Panc1 (cell line): Measurements from ENCODE around the gene TMSB10. TPM values are rescaled to one million over a fixed set of nuclear protein-coding genes. Genes with fewer than 3 reads are reported as not detected.

Experiments used
- ATAC-seq: fragments of 200-7000 bp; cut with Tn5 transposase; 2 replicates; pipeline ENCODE4 v1.9.1; 2020; ENCODE audit warnings: mild to moderate bottlenecking, moderate library complexity
- BruUV-seq: library from RNA; stranded (reverse); fragments of 400-500 nt; replicated peaks from 2 replicates; lab custom pipeline; 2021; lab: Mats Ljungman, UMichigan
- CTCF ChIA-PET: fragments of 300-600 bp; sonication (Branson Sonifier 250); formaldehyde crosslinking; loops from one replicate; lab custom pipeline; 2022; ENCODE audit warnings: antibody characterized with exemption; lab: Charles Lee
- POLR2A ChIA-PET: fragments of 300-600 bp; sonication (Branson Sonifier 250); formaldehyde crosslinking; loops from one replicate; lab custom pipeline; 2022; ENCODE audit warnings: antibody characterized with exemption; lab: Charles Lee
- DNase-seq: peaks from one replicate; pipeline ENCODE4 v3.0.0-alpha.2; 2010; ENCODE audit warnings: low read depth, low spot score
- H3K27ac ChIP-seq: 2 replicates; pipeline ENCODE4 v1.5.1; 2011; ENCODE audit warnings: mild to moderate bottlenecking, low read length, inconsistent platforms
- H3K27me3 ChIP-seq: fragments of 200-500 bp; sonication (Bioruptor generic); 2 replicates; pipeline ENCODE4 v1.6.0; 2014; ENCODE audit warnings: low read length, inconsistent platforms; ENCODE audit not compliant: control insufficient read depth, insufficient read depth
- H3K36me3 ChIP-seq: fragments of 200-500 bp; sonication (Bioruptor generic); 2 replicates; pipeline ENCODE4 v1.5.1; 2014; ENCODE audit warnings: inconsistent platforms, mild to moderate bottlenecking, low read length, moderate library complexity; ENCODE audit not compliant: control insufficient read depth, insufficient read depth
- H3K4me1 ChIP-seq: 2 replicates; pipeline ENCODE4 v1.5.1; 2011; ENCODE audit warnings: inconsistent platforms, mild to moderate bottlenecking, low read length, moderate library complexity; ENCODE audit not compliant: control insufficient read depth, insufficient read depth
- H3K4me3 ChIP-seq, 2 experiments: 2 replicates each; pipeline ENCODE4 v1.5.1; 2011 to 2012; ENCODE audit warnings: low read depth in 2 of 2, low read length in 2 of 2, mild to moderate bottlenecking in 2 of 2, inconsistent platforms in 1 of 2, moderate library complexity in 1 of 2
- H3K9me3 ChIP-seq: fragments of 200-500 bp; sonication (Bioruptor generic); 2 replicates; pipeline ENCODE4 v1.5.1; 2014; ENCODE audit warnings: low read depth, mild to moderate bottlenecking, inconsistent platforms, low read length, moderate library complexity; ENCODE audit not compliant: control insufficient read depth, insufficient read depth
- CTCF ChIP-seq: fragments of 450-650 bp; IDR thresholded peaks from 2 replicates; pipeline ENCODE4 v1.5.1; 2017; ENCODE audit warnings: mild to moderate bottlenecking
- POLR2AphosphoS5 ChIP-seq: IDR thresholded peaks from 2 replicates; pipeline ENCODE4 v1.6.1; 2012; ENCODE audit warnings: mild to moderate bottlenecking, low read depth, low read length, moderate library complexity
- REST ChIP-seq, 2 experiments: IDR thresholded peaks; 2 replicates each; pipeline ENCODE4 v1.6.1; 2011 to 2012; ENCODE audit warnings: low read depth in 2 of 2, control low read depth in 1 of 2, low read length in 1 of 2, mild to moderate bottlenecking in 1 of 2, moderate library complexity in 1 of 2; ENCODE audit not compliant: insufficient read depth in 1 of 2
- SIN3A ChIP-seq: IDR thresholded peaks from 2 replicates; pipeline ENCODE4 v1.6.1; 2012; ENCODE audit warnings: low read depth, mild to moderate bottlenecking, low read length, moderate library complexity, borderline replicate concordance; ENCODE audit not compliant: insufficient read depth
- TCF7L2 ChIP-seq: IDR thresholded peaks from 2 replicates; pipeline ENCODE4 v1.6.1; 2011; ENCODE audit warnings: mild to moderate bottlenecking, low read depth, low read length, inconsistent platforms
- in situ Hi-C: cut with HindIII; loops from 2 replicates; pipeline ENCODE4 v1.10.0; 2016; ENCODE audit warnings: low sequenced_read_pairs, low pct_unique_long_range_greater_than_20kb
- intact Hi-C: fragments of 100-400 bp; cut with micrococcal nuclease; formaldehyde crosslinking; loops from one replicate; pipeline ENCODE4 v1.10.0; 2022; ENCODE audit not compliant: unreplicated experiment
- total RNA-seq: library from RNA; stranded (reverse); gene quantifications from one replicate; pipeline ENCODE4 v1.2.1, GENCODE V29; 2021; ENCODE audit not compliant: unreplicated experiment

The TMSB10 gene
- total RNA-seq, 1 experiment from 2014 or later: 1,916 TPM

GRCh38 chr2:84882775-84883550 is 22.5 kb upstream of the TMSB10 start:
- intact Hi-C loops (loop anchor here (5.0 kb wide), 1 partner anchor 386 kb away; no protein-coding TSS in a partner anchor), in situ Hi-C loops (no loop called here)
- CTCF ChIA-PET: interaction anchor here (2.0 kb wide), 1 partner anchor 43 kb away, joined by 7 read pairs; no protein-coding TSS in a partner anchor
- DNase-seq: no peak
- no TSS peak for BruUV-seq
- Histone ChIP-seq H3K4me1 (peaks cover 12% of the 10 kb centered on the region), H3K9me3 (no peaks in the 10 kb centered on the region), H3K27me3 (peaks cover 21% of the 10 kb centered on the region), H3K4me3 (no peak overlapping the region), H3K36me3 (no peaks in the 10 kb centered on the region), H3K27ac (no peak overlapping the region)
- ATAC-seq: no peak
- POLR2A ChIA-PET: no interaction called here
- TF ChIP-seq CTCF: no peak
- no peak for TF ChIP-seq POLR2AphosphoS5
- TF ChIP-seq REST (IDR thresholded peaks at IDR 0.05; ENCODE audit: insufficient read depth in 1 of 2, low read depth in 2 of 2, low read length in 1 of 2): no peak
- TF ChIP-seq TCF7L2: no peak
- no peak for TF ChIP-seq SIN3A

- Histone ChIP-seq H3K4me1 (peaks cover 12% of the 10 kb centered on the region), H3K4me3 (no peak overlapping the region), H3K36me3 (no peaks in the 10 kb centered on the region), H3K9me3 (no peaks in the 10 kb centered on the region), H3K27me3 (peaks cover 12% of the 10 kb centered on the region), H3K27ac (no peak overlapping the region)
- in situ Hi-C loops: no loop called here
- no TSS peak for BruUV-seq
- intact Hi-C loops: loop anchor here (5.0 kb wide), 1 partner anchor 387 kb away; no protein-coding TSS in a partner anchor
- TF ChIP-seq POLR2AphosphoS5: no peak
- no peak for TF ChIP-seq SIN3A
- no peak for TF ChIP-seq CTCF
- TF ChIP-seq TCF7L2: no peak
- no peak for TF ChIP-seq REST (IDR thresholded peaks at IDR 0.05; ENCODE audit: insufficient read depth in 1 of 2, low read depth in 2 of 2, low read length in 1 of 2)
- DNase-seq (no peak), ATAC-seq (no peak)
- POLR2A ChIA-PET: no interaction called here
- CTCF ChIA-PET: no interaction called here
Measured at GRCh38 chr2:84884449-84884848, 21.0 kb upstream of the TMSB10 start.
